Measurements from ENCODE around the gene NTN3.

DNA sequence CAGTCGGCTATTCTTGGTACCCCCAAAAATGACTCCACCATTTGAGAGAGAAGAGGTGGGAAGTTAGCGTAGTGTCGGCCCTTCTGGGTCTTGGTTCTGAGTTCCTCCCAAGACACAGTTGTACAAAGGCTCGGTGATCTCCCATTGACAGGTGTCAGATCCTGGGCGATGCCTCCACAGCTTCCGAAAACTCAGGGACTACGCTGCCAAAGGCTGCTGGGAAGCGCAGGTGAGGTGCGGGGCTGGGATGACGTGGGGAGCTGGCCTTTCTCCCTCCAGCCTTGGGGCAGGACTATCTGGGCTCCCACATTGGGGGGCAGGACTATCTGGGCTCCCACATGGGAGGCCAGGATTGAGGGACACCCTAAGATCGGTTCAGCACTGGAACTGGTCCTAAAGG, 31.5 kb upstream of the NTN3 start:
- TF ChIP-seq, protein P1, sequence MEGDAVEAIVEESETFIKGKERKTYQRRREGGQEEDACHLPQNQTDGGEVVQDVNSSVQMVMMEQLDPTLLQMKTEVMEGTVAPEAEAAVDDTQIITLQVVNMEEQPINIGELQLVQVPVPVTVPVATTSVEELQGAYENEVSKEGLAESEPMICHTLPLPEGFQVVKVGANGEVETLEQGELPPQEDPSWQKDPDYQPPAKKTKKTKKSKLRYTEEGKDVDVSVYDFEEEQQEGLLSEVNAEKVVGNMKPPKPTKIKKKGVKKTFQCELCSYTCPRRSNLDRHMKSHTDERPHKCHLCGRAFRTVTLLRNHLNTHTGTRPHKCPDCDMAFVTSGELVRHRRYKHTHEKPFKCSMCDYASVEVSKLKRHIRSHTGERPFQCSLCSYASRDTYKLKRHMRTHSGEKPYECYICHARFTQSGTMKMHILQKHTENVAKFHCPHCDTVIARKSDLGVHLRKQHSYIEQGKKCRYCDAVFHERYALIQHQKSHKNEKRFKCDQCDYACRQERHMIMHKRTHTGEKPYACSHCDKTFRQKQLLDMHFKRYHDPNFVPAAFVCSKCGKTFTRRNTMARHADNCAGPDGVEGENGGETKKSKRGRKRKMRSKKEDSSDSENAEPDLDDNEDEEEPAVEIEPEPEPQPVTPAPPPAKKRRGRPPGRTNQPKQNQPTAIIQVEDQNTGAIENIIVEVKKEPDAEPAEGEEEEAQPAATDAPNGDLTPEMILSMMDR (IDR thresholded peaks at IDR 0.05; ENCODE audit: low read length) = no peak
- TF ChIP-seq EZH2 (optimal IDR thresholded peaks at IDR 0.05; ENCODE audit: low read depth, low read length) = no peak

Measured in MM.1S (cell line).